Mesodermal cell (in vitro differentiated cells): ENCODE measurements around the gene CACNA1C.
A peak's percentile ranks its signal among the peaks of the same experiment; 100 is the strongest.

ENCODE experiments used
- H3K27ac ChIP-seq: 2 replicates; pipeline ENCODE4 v1.7.0; 2013; ENCODE audit warnings: mild to moderate bottlenecking, low read depth, low read length, moderate library complexity; ENCODE audit not compliant: severe bottlenecking
- H3K36me3 ChIP-seq: 2 replicates; pipeline ENCODE4 v1.7.1; 2013; ENCODE audit warnings: mild to moderate bottlenecking, low read length, moderate library complexity; ENCODE audit not compliant: control insufficient read depth, insufficient read depth
- H3K4me1 ChIP-seq: one replicate; pipeline ENCODE4 v1.7.1; 2013; ENCODE audit warnings: mild to moderate bottlenecking, low read length; ENCODE audit not compliant: insufficient read depth, control insufficient read depth, poor library complexity, severe bottlenecking
- H3K4me3 ChIP-seq: 2 replicates; pipeline ENCODE4 v1.7.0; 2013; ENCODE audit warnings: low read length, control low read depth, mild to moderate bottlenecking; ENCODE audit not compliant: insufficient read depth, poor library complexity, severe bottlenecking; ENCODE audit errors: extremely low read depth
- H3K9me3 ChIP-seq: 2 replicates; pipeline ENCODE4 v1.7.1; 2013; ENCODE audit warnings: mild to moderate bottlenecking, low read length, moderate library complexity; ENCODE audit not compliant: control insufficient read depth
- WGBS, 2 experiments: methylation state at CpG; one replicate each; pipeline ENCODE4 v1.1.5; 2013; ENCODE audit warnings: missing lambda C conversion rate in 2 of 2; ENCODE audit not compliant: insufficient coverage in 2 of 2; 5-methylcytosine and 5-hydroxymethylcytosine counted together

Gene CACNA1C

GRCh38 chr12:2380946-2381345, 328.2 kb downstream of the CACNA1C start:
- Histone ChIP-seq H3K4me1 (peaks cover 8% of the 10 kb centered on the region), H3K36me3 (no peaks in the 10 kb centered on the region), H3K4me3 (no peak overlapping the region), H3K9me3 (no peaks in the 10 kb centered on the region), H3K27ac (no peak overlapping the region)
- WGBS, 2 experiments, result 88 to 100% methylated on average over 1 of the region's 2 CpGs

- Histone ChIP-seq H3K9me3 (no peaks in the 10 kb centered on the region), H3K4me1 (peaks cover 8% of the 10 kb centered on the region), H3K27ac (no peak overlapping the region), H3K4me3 (no peak overlapping the region), H3K36me3 (no peaks in the 10 kb centered on the region)
- WGBS, 2 experiments, result 92 to 97% methylated on average over 4 of the region's 5 CpGs
These were observed 329.8 kb downstream of the CACNA1C start for GRCh38 chr12:2382370-2383155.

- Histone ChIP-seq H3K4me3 (no peak overlapping the region), H3K27ac (no peak overlapping the region), H3K9me3 (no peaks in the 10 kb centered on the region), H3K4me1 (peaks cover 8% of the 10 kb centered on the region), H3K36me3 (no peaks in the 10 kb centered on the region)
- WGBS, 2 experiments, result 86 to 90% methylated on average over 6 to 8 of the region's 10 CpGs
These were observed 330.7 kb downstream of the CACNA1C start for GRCh38 chr12:2383325-2384028.

- Histone ChIP-seq H3K9me3 (no peaks in the 10 kb centered on the region), H3K4me1 (peaks cover 8% of the 10 kb centered on the region), H3K4me3 (no peak overlapping the region), H3K27ac (peak overlapping the region; percentile 58), H3K36me3 (no peaks in the 10 kb centered on the region)
- 93 to 98% methylated on average over 6 of the region's 6 CpGs for WGBS, 2 experiments
These were observed 331.2 kb downstream of the CACNA1C start for GRCh38 chr12:2384029-2384386.

GRCh38 chr12:2384533-2385351, 332.0 kb downstream of the CACNA1C start:
- Histone ChIP-seq H3K36me3 (no peaks in the 10 kb centered on the region), H3K4me3 (no peak overlapping the region), H3K9me3 (no peaks in the 10 kb centered on the region), H3K27ac (peak overlapping the region; percentile 58), H3K4me1 (peaks cover 8% of the 10 kb centered on the region)
- WGBS, 2 experiments, result 84 to 85% methylated on average over 14 of the region's 17 CpGs

- no peak overlapping the region for H3K27ac ChIP-seq
- WGBS, 2 experiments, result 96 to 100% methylated on average over 3 of the region's 5 CpGs
- H3K36me3 ChIP-seq, result no peaks in the 10 kb centered on the region
- no peak overlapping the region for H3K4me3 ChIP-seq
- H3K4me1 ChIP-seq, result peaks cover 8% of the 10 kb centered on the region
- no peaks in the 10 kb centered on the region for H3K9me3 ChIP-seq
These were observed 332.7 kb downstream of the CACNA1C start for GRCh38 chr12:2385529-2385928.

- 85 to 90% methylated on average over 2 of the region's 3 CpGs for WGBS, 2 experiments
- Histone ChIP-seq H3K9me3 (no peaks in the 10 kb centered on the region), H3K36me3 (no peaks in the 10 kb centered on the region), H3K4me3 (no peak overlapping the region), H3K4me1 (peaks cover 8% of the 10 kb centered on the region), H3K27ac (no peak overlapping the region)
These were observed 333.8 kb downstream of the CACNA1C start for GRCh38 chr12:2386566-2386965.

- WGBS, 2 experiments, result 83 to 85% methylated on average over 11 of the region's 12 CpGs
- Histone ChIP-seq H3K4me3 (no peak overlapping the region), H3K4me1 (peaks cover 8% of the 10 kb centered on the region), H3K36me3 (no peaks in the 10 kb centered on the region), H3K27ac (no peak overlapping the region), H3K9me3 (no peaks in the 10 kb centered on the region)
These were observed 334.5 kb downstream of the CACNA1C start for GRCh38 chr12:2387103-2387834.

- no peaks in the 10 kb centered on the region for H3K9me3 ChIP-seq
- H3K27ac ChIP-seq, result no peak overlapping the region
- H3K4me3 ChIP-seq, result no peak overlapping the region
- H3K4me1 ChIP-seq, result peaks cover 8% of the 10 kb centered on the region
- 94 to 96% methylated on average over 5 of the region's 5 CpGs for WGBS, 2 experiments
- no peaks in the 10 kb centered on the region for H3K36me3 ChIP-seq
These were observed 336.4 kb downstream of the CACNA1C start for GRCh38 chr12:2389079-2389790.

- WGBS, 2 experiments, result 82 to 87% methylated on average over 2 to 3 of the region's 4 CpGs
- no peaks in the 10 kb centered on the region for H3K9me3 ChIP-seq
- no peak overlapping the region for H3K4me3 ChIP-seq
- H3K36me3 ChIP-seq, result no peaks in the 10 kb centered on the region
- H3K4me1 ChIP-seq, result peaks cover 3% of the 10 kb centered on the region
- H3K27ac ChIP-seq, result no peak overlapping the region
These were observed 337.3 kb downstream of the CACNA1C start for GRCh38 chr12:2390133-2390532.
